HG03521 (cell line): ENCODE data around the gene MYH14.

Experiments
- ATAC-seq: cut with Tn5 transposase; IDR thresholded peaks from one replicate; pipeline ENCODE4 v1.9.1; 2021; ENCODE audit warnings: mild to moderate bottlenecking, moderate library complexity; ENCODE audit not compliant: unreplicated experiment

MYH14 gene

DNA sequence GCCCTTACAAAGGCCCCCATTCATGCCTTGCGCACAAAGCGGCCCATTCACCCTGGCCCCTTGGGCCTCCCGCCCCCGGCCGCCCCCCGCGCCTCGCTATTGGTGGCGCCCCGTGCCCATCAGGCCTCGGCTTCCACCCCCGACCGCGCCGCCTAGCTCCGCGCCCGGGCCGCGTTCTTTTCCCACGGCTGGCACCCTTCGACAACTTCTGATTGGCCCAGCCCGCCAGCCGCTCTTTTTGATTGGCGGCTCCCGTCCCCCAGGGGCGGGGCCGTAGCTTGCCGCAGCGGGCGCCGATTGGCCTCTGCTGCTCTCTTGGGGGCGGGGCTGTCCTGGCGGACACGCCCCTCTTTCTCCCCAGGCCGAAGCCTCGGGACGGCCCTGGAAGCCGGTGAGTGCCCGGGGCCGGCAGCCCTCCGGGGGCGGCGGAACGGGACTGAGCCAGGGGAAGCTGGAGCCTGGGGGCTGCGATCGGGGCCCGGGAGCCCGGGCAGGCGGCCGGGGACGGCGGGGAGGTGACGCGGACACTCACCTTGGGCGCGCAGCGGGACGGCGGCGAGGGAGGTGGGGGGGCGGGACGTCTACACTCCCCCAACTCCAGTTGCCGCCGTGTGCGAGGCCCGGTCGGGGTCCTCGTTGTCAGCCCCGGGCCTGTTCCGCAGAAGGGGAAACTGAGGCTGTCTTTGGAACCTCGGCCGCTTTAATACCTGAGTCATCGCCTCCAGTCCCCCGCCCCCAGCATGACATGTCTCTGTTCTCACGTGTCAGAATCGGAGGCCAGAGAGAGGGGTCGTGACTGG is at the start of gene MYH14:
Gene MYH14 (plus strand): TSS at position 342 of the 800 bp plus-strand sequence. CDS start 6,744 bp downstream, outside the sequence.
- no peak for ATAC-seq

DNA sequence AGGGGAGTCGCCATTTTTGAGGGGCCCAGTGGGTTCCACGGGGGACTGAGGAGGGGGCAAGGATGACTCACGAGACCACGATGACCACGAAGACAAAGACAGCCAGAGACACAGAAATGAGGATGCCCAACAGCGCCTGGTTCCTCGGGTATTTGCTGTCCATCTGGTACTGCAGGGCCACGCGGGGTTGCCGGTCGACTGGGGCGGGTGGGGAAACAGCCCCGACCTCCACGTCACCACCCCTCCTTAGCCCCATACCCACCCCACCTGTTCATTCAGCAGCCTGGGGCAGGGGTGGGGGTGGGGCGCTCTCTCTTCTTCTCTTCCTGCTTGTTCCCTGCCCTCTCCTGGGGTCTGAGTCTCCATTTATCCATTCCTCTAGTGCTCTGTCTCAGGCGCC is 48.9 kb upstream of the MYH14 start:
- ATAC-seq = no peak

GRCh38 chr19:50155520-50156109 is 47.8 kb upstream of the MYH14 start:
- no peak for ATAC-seq

DNA sequence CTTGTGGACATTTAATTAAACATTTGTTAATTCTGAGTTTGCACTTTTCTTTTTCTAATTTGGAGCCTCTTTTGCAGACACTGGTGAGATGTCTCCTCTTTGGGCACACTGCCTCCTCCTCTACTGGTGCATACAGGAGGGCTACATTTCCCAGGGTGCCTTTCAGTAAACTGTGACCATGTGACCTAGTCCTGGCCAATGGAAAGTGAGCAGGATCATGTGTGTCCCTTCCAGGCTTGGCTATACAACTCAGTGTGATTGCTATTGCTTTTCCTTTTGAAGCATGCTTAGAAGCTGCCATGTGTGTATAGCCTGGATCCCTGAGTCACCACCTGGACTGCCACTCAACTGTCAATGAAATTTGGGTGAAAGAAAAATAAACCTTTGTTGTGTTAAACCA is 44.8 kb upstream of the MYH14 start:
- no peak for ATAC-seq

GRCh38 chr19:50159078-50159477 is 44.3 kb upstream of the MYH14 start:
- ATAC-seq = no peak

GRCh38 chr19:50162988-50163387 is 40.4 kb upstream of the MYH14 start, which contains the start of gene IZUMO2:
TSS of gene IZUMO2 (minus strand) at chr19:50163281. CDS start at chr19:50163194, 87 bp downstream.
- ATAC-seq = no peak

- ATAC-seq = no peak
Measured at GRCh38 chr19:50167314-50167721, 36.1 kb upstream of the MYH14 start.

- ATAC-seq = no peak
Measured at GRCh38 chr19:50171752-50172151, 31.7 kb upstream of the MYH14 start.

DNA sequence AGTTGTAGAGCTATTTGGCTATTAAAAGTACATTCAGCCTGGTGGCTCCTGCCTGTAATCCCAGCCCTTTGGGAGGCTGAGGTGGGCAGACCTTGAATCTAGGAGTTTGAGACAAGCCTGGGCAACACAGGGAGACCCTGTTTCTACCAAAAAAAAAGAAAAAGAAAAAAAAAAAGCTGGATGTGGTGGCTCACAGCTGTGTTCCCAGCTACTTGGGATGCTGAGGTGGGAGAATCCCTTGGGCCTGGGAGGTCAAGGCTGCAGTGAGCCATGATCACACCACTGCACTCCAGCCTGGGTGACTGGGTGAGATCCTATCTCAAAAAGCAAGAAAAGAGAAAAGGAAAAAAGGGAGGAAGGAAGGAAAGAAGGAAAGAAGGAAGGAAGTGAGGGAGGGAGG is 30.7 kb upstream of the MYH14 start:
- ATAC-seq = no peak

DNA sequence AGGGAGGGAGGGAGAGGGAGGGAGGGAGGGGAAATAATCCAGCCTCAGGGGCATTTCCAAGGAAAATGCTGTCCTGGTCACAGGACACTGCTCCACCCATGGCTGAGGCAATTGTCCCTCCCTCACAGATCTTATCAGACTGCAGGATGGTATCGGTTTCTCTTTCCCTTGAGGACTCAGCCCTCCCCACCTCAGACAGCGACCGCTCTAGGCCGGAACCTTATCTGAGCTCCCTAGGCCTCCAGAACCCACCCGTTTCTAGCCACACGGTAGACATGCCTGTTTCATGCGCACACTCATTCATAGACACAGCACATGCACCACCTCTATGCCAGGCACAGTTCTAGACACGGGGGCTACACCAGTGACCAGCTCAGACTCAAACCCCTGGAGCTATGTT is 30.3 kb upstream of the MYH14 start:
- ATAC-seq = no peak

DNA sequence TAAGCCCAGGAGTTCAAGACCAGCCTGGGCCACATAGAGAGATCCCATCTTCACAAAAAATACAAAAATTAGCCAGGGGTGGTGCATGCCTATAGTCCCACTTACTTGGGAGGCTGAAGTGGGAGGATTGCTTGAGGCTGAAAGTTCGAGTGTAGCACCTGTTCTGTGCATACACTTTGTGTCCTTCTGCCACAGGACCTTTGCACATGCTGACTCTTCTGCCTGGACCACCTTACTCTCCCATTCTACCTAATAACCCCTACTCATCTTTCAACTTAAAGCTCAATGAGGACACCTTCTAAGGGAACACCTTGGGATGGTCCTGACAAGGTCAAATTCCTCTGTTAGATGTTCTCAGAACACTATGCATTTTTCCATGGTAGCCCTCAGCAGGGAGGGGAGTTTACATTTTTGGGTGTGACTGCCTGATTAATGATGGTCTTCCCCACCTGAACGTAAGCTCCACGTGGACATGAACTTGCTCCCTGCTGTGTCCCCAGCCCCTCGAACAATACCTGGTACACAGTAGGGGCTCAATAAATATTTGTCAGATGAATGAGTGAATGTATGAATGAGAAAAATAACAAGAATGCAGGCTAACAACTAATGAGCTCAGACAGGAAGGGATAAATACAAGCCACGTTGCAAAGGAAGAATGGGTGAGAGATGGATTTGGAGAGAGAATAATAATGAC is 29.2 kb upstream of the MYH14 start:
- ATAC-seq = no peak

DNA sequence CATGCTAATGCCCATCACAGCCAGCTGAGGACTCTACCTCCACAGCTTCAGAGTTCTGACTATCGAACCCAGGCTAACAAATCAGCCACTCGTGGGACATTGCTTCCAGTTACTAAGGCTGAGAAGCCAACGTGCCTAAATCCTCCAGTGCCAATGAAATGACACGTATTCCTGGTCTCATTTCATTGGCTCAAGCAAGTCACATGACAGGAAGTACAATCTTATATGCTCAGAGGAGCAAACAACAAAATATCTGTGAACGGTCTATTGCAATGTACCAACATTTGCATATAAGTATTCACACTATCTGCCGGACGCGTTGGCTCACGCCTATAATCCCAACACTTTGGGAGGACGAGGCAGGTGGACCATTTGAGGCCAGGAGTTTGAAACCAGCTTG is 27.5 kb upstream of the MYH14 start:
- ATAC-seq = no peak

GRCh38 chr19:50176775-50177174 is 26.6 kb upstream of the MYH14 start:
- no peak for ATAC-seq

GRCh38 chr19:50178320-50178719 is 25.1 kb upstream of the MYH14 start:
- ATAC-seq = no peak

- no peak for ATAC-seq
Measured at GRCh38 chr19:50178859-50179537, 24.4 kb upstream of the MYH14 start.

DNA sequence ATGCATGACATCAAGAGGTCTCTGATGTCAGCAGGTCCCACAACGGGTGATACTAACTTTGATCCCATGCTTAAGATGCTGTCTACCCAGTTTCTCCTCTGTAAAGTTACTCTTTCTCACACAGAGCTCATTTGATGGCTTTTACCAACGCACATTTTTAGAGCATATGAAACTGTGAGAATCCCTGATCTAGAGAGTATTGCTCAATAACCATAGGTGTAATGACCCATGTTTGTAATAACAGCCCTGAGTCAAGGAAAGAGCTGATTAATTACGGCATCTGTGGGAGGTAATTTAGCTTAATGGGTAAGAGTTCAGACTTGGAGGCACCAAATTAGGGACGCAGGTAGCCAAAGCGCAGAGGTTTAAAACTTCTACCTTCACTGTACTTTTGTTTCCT is 22.3 kb upstream of the MYH14 start:
- ATAC-seq = no peak

- ATAC-seq = no peak
Measured at GRCh38 chr19:50184196-50184595, 19.2 kb upstream of the MYH14 start.

GRCh38 chr19:50187937-50188336 is 15.5 kb upstream of the MYH14 start:
- ATAC-seq = no peak

DNA sequence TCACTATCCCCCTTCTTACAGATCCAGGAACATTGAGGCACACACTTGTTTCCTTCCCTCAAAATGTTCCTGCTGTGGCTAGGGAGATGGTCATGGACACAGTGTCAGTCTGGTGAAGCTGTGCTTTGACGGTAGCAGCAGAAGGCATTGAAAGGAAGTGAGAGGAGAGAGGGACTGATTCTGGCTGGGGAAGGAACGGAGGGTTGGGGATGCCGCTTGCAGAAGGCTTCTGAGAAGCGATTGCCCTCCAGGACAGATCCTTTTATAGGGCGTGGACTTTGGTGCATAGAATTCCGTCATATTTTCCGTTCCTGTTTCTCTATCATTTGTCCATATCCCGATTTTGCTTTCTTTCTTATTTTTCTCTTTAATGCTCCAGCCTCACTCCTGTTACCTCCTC is 14.1 kb upstream of the MYH14 start:
- ATAC-seq = no peak

GRCh38 chr19:50190439-50190891 is 13.0 kb upstream of the MYH14 start:
- no peak for ATAC-seq

- ATAC-seq = no peak
Measured at GRCh38 chr19:50191216-50191615, 12.2 kb upstream of the MYH14 start.
